ENCODE measurements around the gene TPK1.
A peak's percentile ranks its signal among the peaks of the same experiment; 100 is the strongest.

TPK1 gene

DNA sequence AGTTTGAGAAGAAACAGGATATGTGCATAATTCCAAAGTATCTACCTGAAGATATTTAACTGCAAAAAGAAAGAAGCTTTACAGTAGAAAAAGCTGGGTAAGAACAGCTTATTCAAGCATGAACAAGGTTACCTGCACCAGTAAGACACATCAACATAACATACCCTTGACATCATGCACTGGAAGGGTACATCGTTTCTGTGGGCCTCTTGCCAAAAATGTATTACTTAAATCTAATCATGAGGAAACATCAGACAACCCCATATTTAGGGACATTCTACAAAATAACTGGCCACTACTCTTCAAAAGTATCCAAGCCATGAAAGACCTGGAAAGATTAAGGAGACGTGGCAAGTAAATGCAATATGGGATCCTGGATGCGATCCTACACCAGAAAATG lies 18.9 kb downstream of the TPK1 start:
- Histone ChIP-seq H3K79me2 (ENCODE audit: insufficient read depth, low read length) (no peaks in the 10 kb centered on the region), H3K27me3 (ENCODE audit: insufficient read depth, low read length) (no peaks in the 10 kb centered on the region), H3K36me3 (ENCODE audit: insufficient read depth, low read length) (no peaks in the 10 kb centered on the region), H3K4me2 (ENCODE audit: low read length) (no peak overlapping the region), H3K4me3 (ENCODE audit: low read depth, low read length, poor library complexity, severe bottlenecking) (no peak overlapping the region), H2AFZ (ENCODE audit: low read length) (no peak overlapping the region), H3K9ac (ENCODE audit: low read length) (no peak overlapping the region), H3K27ac (ENCODE audit: low read depth, low read length, poor library complexity, severe bottlenecking) (no peak overlapping the region), H3K9me2 (ENCODE audit: low read depth, low read length) (no peaks in the 10 kb centered on the region), H4K20me1 (ENCODE audit: insufficient read depth, low read length) (no peaks in the 10 kb centered on the region), H3K9me3 (ENCODE audit: low read length) (no peaks in the 10 kb centered on the region; the same call in 1 of the 2 replicates), H3K4me1 (ENCODE audit: insufficient read depth, low read length, severe bottlenecking) (peaks cover 31% of the 10 kb centered on the region), H3F3A (ENCODE audit: insufficient read depth, low read length) (no peaks in the 10 kb centered on the region)
- TF ChIP-seq CTCF (IDR thresholded peaks at IDR 0.05; ENCODE audit: low read length), result no peak
- no peak for TF ChIP-seq EZH2 (IDR thresholded peaks at IDR 0.05; ENCODE audit: borderline replicate concordance, low read length)

DNA sequence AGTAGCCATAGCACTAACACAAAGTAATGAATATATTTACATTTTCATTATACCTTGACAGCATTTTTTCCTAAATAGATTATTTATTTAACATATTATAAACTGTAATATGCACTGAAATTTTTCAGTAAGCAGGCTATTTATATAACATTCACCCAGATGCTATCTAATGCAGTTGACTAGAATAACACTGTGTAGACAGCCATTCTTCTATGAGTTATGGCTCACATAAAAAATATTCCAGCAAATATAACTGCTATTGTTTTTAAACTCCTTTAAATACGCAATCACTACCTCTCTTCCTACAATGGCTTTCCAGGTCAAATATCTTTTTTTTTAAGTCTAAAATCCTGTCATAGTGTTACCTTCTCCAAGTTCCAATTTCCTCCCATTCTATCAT lies 21.6 kb downstream of the TPK1 start:
- H2AFZ ChIP-seq (ENCODE audit: low read length), result no peak overlapping the region
- H4K20me1 ChIP-seq (ENCODE audit: insufficient read depth, low read length), result no peaks in the 10 kb centered on the region
- H3K4me1 ChIP-seq (ENCODE audit: insufficient read depth, low read length, severe bottlenecking), result peaks cover 17% of the 10 kb centered on the region
- H3F3A ChIP-seq (ENCODE audit: insufficient read depth, low read length), result no peaks in the 10 kb centered on the region
- TF ChIP-seq EZH2 (IDR thresholded peaks at IDR 0.05; ENCODE audit: borderline replicate concordance, low read length) (no peak), CTCF (IDR thresholded peaks at IDR 0.05; ENCODE audit: low read length) (no peak)
- no peaks in the 10 kb centered on the region for H3K9me2 ChIP-seq (ENCODE audit: low read depth, low read length)
- no peaks in the 10 kb centered on the region for H3K36me3 ChIP-seq (ENCODE audit: insufficient read depth, low read length)
- no peak overlapping the region for H3K4me3 ChIP-seq (ENCODE audit: low read depth, low read length, poor library complexity, severe bottlenecking)
- no peak overlapping the region for H3K4me2 ChIP-seq (ENCODE audit: low read length)
- no peaks in the 10 kb centered on the region; the same call in 1 of the 2 replicates for H3K9me3 ChIP-seq (ENCODE audit: low read length)
- no peaks in the 10 kb centered on the region for H3K79me2 ChIP-seq (ENCODE audit: insufficient read depth, low read length)
- no peaks in the 10 kb centered on the region for H3K27me3 ChIP-seq (ENCODE audit: insufficient read depth, low read length)
- H3K9ac ChIP-seq (ENCODE audit: low read length), result no peak overlapping the region
- no peak overlapping the region for H3K27ac ChIP-seq (ENCODE audit: low read depth, low read length, poor library complexity, severe bottlenecking)

DNA sequence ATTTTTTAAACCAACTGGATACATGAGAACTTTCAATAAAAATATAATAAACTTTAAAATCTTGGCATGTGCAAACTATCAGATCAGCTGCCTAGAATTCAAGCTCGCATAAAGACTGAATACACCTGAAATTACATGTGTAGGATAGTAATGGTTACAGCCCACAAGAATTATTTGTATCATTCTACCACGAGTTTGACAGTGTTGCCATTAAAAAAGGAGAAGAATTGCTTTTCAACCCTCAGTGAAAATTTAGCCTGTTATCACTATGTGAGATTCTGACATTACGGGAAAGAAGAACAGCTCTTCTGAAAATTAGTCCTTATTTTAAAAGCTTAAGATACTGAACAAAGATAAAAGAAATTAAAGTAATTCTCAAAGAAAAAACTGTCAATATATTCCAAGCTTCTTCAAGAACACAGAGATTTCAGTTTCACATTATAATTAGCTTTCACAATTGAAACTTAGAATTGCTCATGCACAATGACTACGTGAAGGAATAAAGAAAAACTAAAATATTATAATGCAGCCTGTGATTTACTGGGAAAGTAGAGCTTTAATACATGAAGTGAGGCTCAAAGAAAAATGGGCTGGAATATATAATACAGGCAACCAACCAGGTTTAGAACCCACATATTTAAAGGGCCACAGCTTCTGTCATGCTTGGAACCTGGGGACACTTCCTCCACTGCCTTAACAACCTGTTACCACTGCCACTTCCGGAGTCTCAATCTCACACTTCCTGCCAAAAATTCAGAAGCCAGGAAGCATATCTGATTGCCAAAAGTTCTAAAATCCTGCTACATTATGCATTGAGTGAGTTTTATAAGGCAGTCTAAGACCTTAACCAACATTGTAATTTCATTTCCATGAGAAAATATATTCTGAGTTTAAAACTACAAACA lies 23.2 kb downstream of the TPK1 start:
- no peak overlapping the region for H3K4me3 ChIP-seq (ENCODE audit: low read depth, low read length, poor library complexity, severe bottlenecking)
- H3K4me2 ChIP-seq (ENCODE audit: low read length), result no peak overlapping the region
- 0 out of 2 replicates have a peak overlapping the region, but pooled peaks have one; percentile 2 for H2AFZ ChIP-seq (ENCODE audit: low read length)
- no peaks in the 10 kb centered on the region; the same call in 1 of the 2 replicates for H3K9me3 ChIP-seq (ENCODE audit: low read length)
- H3K9me2 ChIP-seq (ENCODE audit: low read depth, low read length), result no peaks in the 10 kb centered on the region
- TF ChIP-seq CTCF (IDR thresholded peaks at IDR 0.05; ENCODE audit: low read length) (no peak), EZH2 (IDR thresholded peaks at IDR 0.05; ENCODE audit: borderline replicate concordance, low read length) (no peak)
- no peaks in the 10 kb centered on the region for H3F3A ChIP-seq (ENCODE audit: insufficient read depth, low read length)
- H3K79me2 ChIP-seq (ENCODE audit: insufficient read depth, low read length), result no peaks in the 10 kb centered on the region
- H3K36me3 ChIP-seq (ENCODE audit: insufficient read depth, low read length), result no peaks in the 10 kb centered on the region
- no peaks in the 10 kb centered on the region for H4K20me1 ChIP-seq (ENCODE audit: insufficient read depth, low read length)
- H3K4me1 ChIP-seq (ENCODE audit: insufficient read depth, low read length, severe bottlenecking), result peaks cover 8% of the 10 kb centered on the region
- no peak overlapping the region for H3K27ac ChIP-seq (ENCODE audit: low read depth, low read length, poor library complexity, severe bottlenecking)
- no peaks in the 10 kb centered on the region for H3K27me3 ChIP-seq (ENCODE audit: insufficient read depth, low read length)
- no peak overlapping the region for H3K9ac ChIP-seq (ENCODE audit: low read length)

Measured in OCI-LY1 (cell line).